SK-N-SH (cell line): ENCODE data around the gene PKP4. TPM values are rescaled to one million over a fixed set of nuclear protein-coding genes. Genes with fewer than 3 reads are reported as not detected.

ENCODE experiments used
- CTCF ChIA-PET: fragments of 300-600, 350-600 bp; formaldehyde crosslinking; extraction: SDS; loops from one replicate; lab custom pipeline; 2021; lab: Yijun Ruan, JAX
- POLR2A ChIA-PET: fragments of 350-600 bp; sonication (Branson Sonifier 250); formaldehyde crosslinking; extraction: SDS; loops from one replicate; lab custom pipeline; 2020; ENCODE audit warnings: antibody characterized with exemption, inconsistent platforms; lab: Yijun Ruan, JAX
- DNase-seq: peaks from one replicate; pipeline ENCODE4 v3.0.0; 2012
- H2AFZ ChIP-seq: fragments of 200-600 bp; sonication (generic); 2 replicates; pipeline ENCODE4 v1.8.1; 2016; ENCODE audit warnings: antibody characterized with exemption, mild to moderate bottlenecking, low read depth
- H3F3A ChIP-seq: fragments of 200-600 bp; sonication (generic); replicated peaks from 2 replicates; pipeline ENCODE3; 2016; ENCODE audit warnings: antibody characterized with exemption, mild to moderate bottlenecking; ENCODE audit not compliant: insufficient read depth
- H3K27ac ChIP-seq, 2 experiments: fragments of 200-500 bp in 1 of 2; fragments of 200-600 bp in 1 of 2; sonication (Bioruptor generic) in 1 of 2; sonication (generic), shearing (Covaris generic) in 1 of 2; 2 replicates each; pipeline versions ENCODE4 v1.5.1 to v1.6.1; 2014 to 2016; ENCODE audit warnings: low read depth in 2 of 2, inconsistent platforms in 1 of 2, low read length in 1 of 2, mild to moderate bottlenecking in 1 of 2, mixed read lengths in 1 of 2
- H3K27me3 ChIP-seq: fragments of 200-600 bp; sonication (generic), shearing (Covaris generic); 2 replicates; pipeline ENCODE4 v1.6.1; 2016; ENCODE audit warnings: mixed run types; ENCODE audit not compliant: insufficient read depth
- H3K36me3 ChIP-seq, 2 experiments: fragments of 200-500 bp in 1 of 2; fragments of 200-600 bp in 1 of 2; sonication (Bioruptor generic) in 1 of 2; sonication (generic) in 1 of 2; replicated peaks in 1 of 2; 2 replicates each; pipeline versions ENCODE3 to v1.5.1; 2014 to 2016; ENCODE audit warnings: low read length in 1 of 2, mild to moderate bottlenecking in 1 of 2; ENCODE audit not compliant: insufficient read depth in 2 of 2, control insufficient read depth in 1 of 2
- H3K4me1 ChIP-seq, 2 experiments: fragments of 200-500 bp in 1 of 2; fragments of 200-600 bp in 1 of 2; sonication (Bioruptor generic) in 1 of 2; sonication (generic), shearing (Covaris generic) in 1 of 2; 2 replicates each; pipeline versions ENCODE4 v1.5.1 to v1.6.1; 2014 to 2016; ENCODE audit warnings: low read depth in 1 of 2, low read length in 1 of 2, mixed run types in 1 of 2; ENCODE audit not compliant: insufficient read depth in 2 of 2, control insufficient read depth in 1 of 2
- H3K4me2 ChIP-seq: fragments of 200-600 bp; sonication (generic), shearing (Covaris generic); 2 replicates; pipeline ENCODE4 v1.6.1; 2017; ENCODE audit warnings: mixed run types
- H3K4me3 ChIP-seq, 2 experiments: fragments of 200-500 bp in 1 of 2; fragments of 200-600 bp in 1 of 2; sonication (Bioruptor generic) in 1 of 2; sonication (generic), shearing (Covaris generic) in 1 of 2; 2 replicates each; pipeline versions ENCODE4 v1.5.1 to v1.8.1; 2014 to 2016; ENCODE audit warnings: low read depth in 2 of 2, inconsistent platforms in 1 of 2, low read length in 1 of 2, mild to moderate bottlenecking in 1 of 2, mixed read lengths in 1 of 2, moderate library complexity in 1 of 2
- H3K79me2 ChIP-seq: fragments of 200-600 bp; sonication (generic); 2 replicates; pipeline ENCODE4 v1.8.1; 2017; ENCODE audit warnings: mild to moderate bottlenecking; ENCODE audit not compliant: insufficient read depth
- H3K9ac ChIP-seq: fragments of 200-600 bp; sonication (generic); 2 replicates; pipeline ENCODE4 v1.6.1; 2017; ENCODE audit warnings: mixed run types
- H3K9me2 ChIP-seq: fragments of 200-600 bp; sonication (generic); 2 replicates; pipeline ENCODE4 v1.6.1; 2017; ENCODE audit warnings: mixed run types
- H3K9me3 ChIP-seq: fragments of 200-600 bp; sonication (generic); 2 replicates; pipeline ENCODE4 v1.6.1; 2017; ENCODE audit warnings: mixed run types, mild to moderate bottlenecking, moderate library complexity
- H4K20me1 ChIP-seq: fragments of 200-600 bp; sonication (generic); 2 replicates; pipeline ENCODE4 v1.6.1; 2017; ENCODE audit warnings: mild to moderate bottlenecking, mixed run types; ENCODE audit not compliant: insufficient read depth
- CHD2 ChIP-seq: fragments of 150-350 bp; IDR thresholded peaks from 2 replicates; pipeline ENCODE4 v1.6.1; 2018; ENCODE audit warnings: low read length; ENCODE audit not compliant: partially characterized antibody
- ELF1 ChIP-seq: IDR thresholded peaks from 2 replicates; pipeline ENCODE4 v1.4.0; 2012
- EP300 ChIP-seq, 2 experiments: IDR thresholded peaks; 2 replicates each; pipeline versions ENCODE4 v1.4.0 to v1.6.1; 2012; ENCODE audit warnings: borderline replicate concordance in 1 of 2, low read depth in 1 of 2, low read length in 1 of 2
- EZH2phosphoT487 ChIP-seq: fragments of 200-600 bp; sonication (generic); IDR thresholded peaks from 2 replicates; pipeline ENCODE4 v1.6.1; 2017; ENCODE audit warnings: low read depth, mixed run types, mild to moderate bottlenecking, antibody characterized with exemption, moderate library complexity, borderline replicate concordance
- FOSL2 ChIP-seq: IDR thresholded peaks from 2 replicates; pipeline ENCODE4 v1.4.0; 2012; ENCODE audit warnings: low read depth, mild to moderate bottlenecking, moderate library complexity, borderline replicate concordance
- FOXJ3 ChIP-seq: sonication (generic); formaldehyde crosslinking; IDR thresholded peaks from 2 replicates; pipeline ENCODE4 v1.5.1; 2020; ENCODE audit warnings: mild to moderate bottlenecking, missing genetic modification reagents
- GABPA ChIP-seq: IDR thresholded peaks from 2 replicates; pipeline ENCODE4 v1.4.0; 2012; ENCODE audit warnings: low read depth, mild to moderate bottlenecking
- GATA2 ChIP-seq: sonication (generic); formaldehyde crosslinking; IDR thresholded peaks from 2 replicates; pipeline ENCODE4 v1.5.0; 2020; ENCODE audit warnings: mild to moderate bottlenecking, missing genetic modification reagents
- NFIC ChIP-seq: IDR thresholded peaks from 2 replicates; pipeline ENCODE4 v1.4.0; 2012; ENCODE audit warnings: borderline replicate concordance
- NRF1 ChIP-seq: IDR thresholded peaks from 2 replicates; pipeline ENCODE4 v1.6.1; 2012; ENCODE audit warnings: low read depth, mild to moderate bottlenecking, low read length
- PBX3 ChIP-seq: IDR thresholded peaks from 2 replicates; pipeline ENCODE4; 2012
- RCOR1 ChIP-seq: fragments of 150-350 bp; IDR thresholded peaks from 2 replicates; pipeline ENCODE4 v1.6.1; 2017; ENCODE audit warnings: antibody characterized with exemption, low read length
- REST ChIP-seq: IDR thresholded peaks from 2 replicates; pipeline ENCODE4 v1.6.1; 2012; ENCODE audit warnings: mild to moderate bottlenecking, low read depth, low read length, moderate library complexity
- SMC3 ChIP-seq: IDR thresholded peaks from 2 replicates; pipeline ENCODE4 v1.6.1; 2012; ENCODE audit warnings: low read depth, low read length, improper control_type of control experiment
- TAF1 ChIP-seq: IDR thresholded peaks from 2 replicates; pipeline ENCODE4 v1.6.1; 2012; ENCODE audit warnings: low read depth, mild to moderate bottlenecking, low read length, moderate library complexity, borderline replicate concordance
- TEAD4 ChIP-seq: IDR thresholded peaks from 2 replicates; pipeline ENCODE4 v1.4.0; 2012; ENCODE audit warnings: mild to moderate bottlenecking, borderline replicate concordance; ENCODE audit not compliant: insufficient read depth
- YY1 ChIP-seq: IDR thresholded peaks from 2 replicates; pipeline ENCODE4 v1.4.0; 2012; ENCODE audit warnings: low read depth, mild to moderate bottlenecking
- WGBS: methylation state at CpG from one replicate; pipeline ENCODE4 v1.1.6; 2017; ENCODE audit warnings: low lambda C conversion rate; 5-methylcytosine and 5-hydroxymethylcytosine counted together
- polyA plus RNA-seq, 3 experiments: library from polyadenylated mRNA; depleted of rRNA; stranded (reverse); fragments of >200 nt; gene quantifications; 2 replicates each; pipeline ENCODE4 v1.2.3, GENCODE V29; 2012

Gene PKP4
- polyA plus RNA-seq, 1 of the 3 experiments (the other 2 are of a cell fraction), result 10.9 TPM

- H2AFZ ChIP-seq, result no peak overlapping the region
- H3K79me2 ChIP-seq, result no peaks in the 10 kb centered on the region; the same call in 1 of the 2 replicates
- H3K9me2 ChIP-seq, result no peaks in the 10 kb centered on the region
- peaks cover 0 to 4% of the 10 kb centered on the region in 2 experiments; a peak in 1 of 4 replicates for H3K4me1 ChIP-seq
- H3K4me3 ChIP-seq, result no peak overlapping the region
- 91% methylated on average over 3 of the region's 3 CpGs for WGBS
- no peaks in the 10 kb centered on the region for H3K9me3 ChIP-seq
- no peak overlapping the region for H3K4me2 ChIP-seq
- POLR2A ChIA-PET, result no interaction called here
- no peaks in the 10 kb centered on the region for H4K20me1 ChIP-seq
- H3K36me3 ChIP-seq, result peaks cover 14 to 30% of the 10 kb centered on the region in 2 experiments
- TF ChIP-seq GATA2 (no peak), GABPA (no peak), FOSL2 (no peak), FOXJ3 (CRISPR knock-in tag) (no peak), NFIC (no peak), PBX3 (no peak), YY1 (no peak), TAF1 (no peak), EZH2phosphoT487 (no peak), NRF1 (no peak), EP300 (IDR thresholded peaks at IDR 0.05; ENCODE audit: borderline replicate concordance in 1 of 2, low read depth in 1 of 2, low read length in 1 of 2) (no peak), ELF1 (no peak), RCOR1 (no peak), SMC3 (no peak), REST (no peak), TEAD4 (no peak), CHD2 (no peak)
- TF ChIP-seq, all 33 proteins: peak for 0
- DNase-seq, result no peak
- no peak overlapping the region for H3K9ac ChIP-seq
- H3K27ac ChIP-seq, result no peak overlapping the region
- H3F3A ChIP-seq, result no peaks in the 10 kb centered on the region
- CTCF ChIA-PET, result interaction anchor here (1.4 kb wide), 1 partner anchor 121 kb away, joined by 3 read pairs; no protein-coding TSS in a partner anchor
- no peaks in the 10 kb centered on the region for H3K27me3 ChIP-seq
These were observed 167.4 kb downstream of the PKP4 start for GRCh38 chr2:158624071-158624667.
